GM23338 (cell line): Measurements from ENCODE around the gene SLN.

Experiments
- CTCF ChIP-seq, 2 experiments: fragments of 200-600 bp in 1 of 2; sonication (generic) in 1 of 2; conservative IDR thresholded peaks; 2 replicates each; pipeline versions ENCODE4 v1.5.1 to v1.6.1; 2016 to 2017; ENCODE audit warnings: antibody characterized with exemption in 2 of 2, low read depth in 2 of 2, mild to moderate bottlenecking in 2 of 2, moderate library complexity in 1 of 2
- ETS1 ChIP-seq: IDR thresholded peaks from 2 replicates; pipeline ENCODE4 v1.6.1; 2016; ENCODE audit warnings: antibody characterized with exemption
- EZH2 ChIP-seq: fragments of 200-600 bp; sonication (generic); IDR thresholded peaks from one replicate; pipeline ENCODE4 v1.8.0; 2017; ENCODE audit warnings: antibody characterized with exemption, mild to moderate bottlenecking, low read depth; ENCODE audit not compliant: unreplicated experiment
- EZH2phosphoT487 ChIP-seq: fragments of 200-600 bp; sonication (generic); IDR thresholded peaks from one replicate; pipeline ENCODE4 v1.8.1; 2018; ENCODE audit warnings: antibody characterized with exemption; ENCODE audit not compliant: unreplicated experiment
- JUNB ChIP-seq: IDR thresholded peaks from one replicate; pipeline ENCODE4 v1.6.1; 2016; ENCODE audit warnings: antibody characterized with exemption; ENCODE audit not compliant: unreplicated experiment
- NANOG ChIP-seq: IDR thresholded peaks from 2 replicates; pipeline ENCODE4 v1.6.1; 2016; ENCODE audit warnings: antibody characterized with exemption, borderline replicate concordance
- POLR2AphosphoS5 ChIP-seq: IDR thresholded peaks from 2 replicates; pipeline ENCODE4 v1.6.1; 2016; ENCODE audit warnings: antibody characterized with exemption, low read depth
- REST ChIP-seq: IDR thresholded peaks from one replicate; pipeline ENCODE4 v1.6.1; 2018; ENCODE audit warnings: antibody characterized with exemption; ENCODE audit not compliant: unreplicated experiment
- STAT1 ChIP-seq: IDR thresholded peaks from one replicate; pipeline ENCODE4 v1.6.1; 2016; ENCODE audit warnings: antibody characterized with exemption; ENCODE audit not compliant: unreplicated experiment
- ZNF114 ChIP-seq: fragments of 250-450 bp; sonication (Bioruptor Pico); IDR thresholded peaks from 2 replicates; pipeline ENCODE4 v1.5.0; 2020; ENCODE audit warnings: mild to moderate bottlenecking, moderate library complexity
- ZNF331 ChIP-seq: fragments of 250-450 bp; sonication (Bioruptor Pico); IDR thresholded peaks from 2 replicates; pipeline ENCODE4 v1.5.0; 2020; ENCODE audit warnings: low read depth, mild to moderate bottlenecking, moderate library complexity
- ZNF462 ChIP-seq: fragments of 250-450 bp; sonication (Bioruptor Pico); IDR thresholded peaks from 2 replicates; pipeline ENCODE4 v1.5.0; 2020; ENCODE audit warnings: mild to moderate bottlenecking, moderate library complexity

- TF ChIP-seq CTCF (conservative IDR thresholded peaks at IDR 0.05; ENCODE audit: low read depth in 2 of 2), result no peak
- TF ChIP-seq REST, result no peak
- TF ChIP-seq EZH2, result no peak
- no peak for TF ChIP-seq ZNF462 (CRISPR knock-in tag)
- no peak for TF ChIP-seq POLR2AphosphoS5
- no peak for TF ChIP-seq EZH2phosphoT487
- TF ChIP-seq STAT1, result no peak
- no peak for TF ChIP-seq JUNB
- no peak for TF ChIP-seq ZNF331 (CRISPR knock-in tag)
- no peak for TF ChIP-seq ZNF114 (CRISPR knock-in tag)
- no peak for TF ChIP-seq ETS1
- TF ChIP-seq NANOG, result no peak
Observed at GRCh38 chr11:107683061-107683460, 28.8 kb downstream of the SLN start.
